ENCODE measurements around the gene RGS14. TPM values are rescaled to one million over a fixed set of nuclear protein-coding genes. Genes with fewer than 3 reads are reported as not detected.

The RGS14 gene
- total RNA-seq, 1 experiment from 2014 or later, result 9.4 TPM

DNA sequence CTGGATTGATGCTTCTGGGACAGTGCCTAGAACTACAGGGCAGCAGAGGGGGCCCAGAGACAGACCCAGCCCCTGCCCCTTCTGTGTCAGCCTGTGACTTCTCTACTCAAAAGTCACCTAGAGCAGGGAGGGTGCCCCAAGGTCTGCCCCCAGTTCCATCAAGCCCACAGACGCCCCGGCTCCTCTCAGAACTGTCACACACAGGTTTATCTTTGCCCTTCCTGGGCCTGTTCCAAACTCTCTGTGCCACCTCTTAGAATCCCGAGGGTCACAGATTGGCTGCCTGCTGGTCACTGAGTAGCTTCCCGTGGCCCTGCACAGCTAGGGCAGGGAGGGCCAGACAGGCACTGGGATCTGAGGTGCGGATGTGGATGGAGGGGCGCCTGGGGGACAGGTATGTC is 1.7 kb downstream of the RGS14 start:
- H3K9ac ChIP-seq (ENCODE audit: low read length), result no peak overlapping the region
- no peak for TF ChIP-seq FOSL1 (IDR thresholded peaks at IDR 0.05; ENCODE audit: low read depth)
- no peak for TF ChIP-seq REST (IDR thresholded peaks at IDR 0.05; ENCODE audit: low read depth)
- ATAC-seq (no peak), DNase-seq (ENCODE audit: low read depth, low spot score) (no peak)
- no peak overlapping the region for H3K4me2 ChIP-seq (ENCODE audit: low read length)
- no peaks in the 10 kb centered on the region for H4K20me1 ChIP-seq (ENCODE audit: insufficient read depth)
- no peaks in the 10 kb centered on the region for H3K27me3 ChIP-seq (ENCODE audit: insufficient read depth, low read length)
- POLR2A ChIA-PET, result no interaction called here
- H3K79me2 ChIP-seq (ENCODE audit: insufficient read depth, low read length), result no peaks in the 10 kb centered on the region
- H3K4me3 ChIP-seq (replicated peaks in 1 of 2; ENCODE audit: low read depth in 1 of 2, low read length in 2 of 2), result no peak overlapping the region
- peaks cover 0 to 4% of the 10 kb centered on the region in 2 experiments; a peak in 1 of 4 replicates for H3K9me3 ChIP-seq (ENCODE audit: control insufficient read depth in 1 of 2, insufficient read depth in 1 of 2, low read depth in 1 of 2, low read length in 2 of 2)
- no peak overlapping the region for H3K27ac ChIP-seq (ENCODE audit: low read depth, low read length)
- H2AFZ ChIP-seq (ENCODE audit: low read depth, low read length, poor library complexity, severe bottlenecking), result no peak overlapping the region
- BruUV-seq (replicated peaks), result no TSS peak
- peaks cover 7 to 24% of the 10 kb centered on the region in 2 experiments; a peak in 3 of 4 replicates for H3K4me1 ChIP-seq (ENCODE audit: control insufficient read depth in 1 of 2, insufficient read depth in 2 of 2, low read length in 2 of 2)
- H3K9me2 ChIP-seq (ENCODE audit: insufficient read depth), result no peaks in the 10 kb centered on the region
- intact Hi-C loops (cut with micrococcal nuclease), result no loop called here
- CTCF ChIA-PET, result interaction anchor here (2.0 kb wide), 1 partner anchor 11 kb away, joined by 5 read pairs; no protein-coding TSS in a partner anchor
- RAD21 ChIA-PET (ENCODE audit: low non-redundant PET in 1 of 2, low total read pairs in 2 of 2, uncharacterized antibody in 2 of 2, unreplicated experiment in 2 of 2), result no interaction called here
- no peaks in the 10 kb centered on the region for H3K36me3 ChIP-seq (ENCODE audit: control insufficient read depth in 1 of 2, insufficient read depth in 2 of 2, low read length in 2 of 2)

- Histone ChIP-seq H3K9ac (ENCODE audit: low read length) (no peak overlapping the region), H3K4me2 (ENCODE audit: low read length) (no peak overlapping the region), H3K4me1 (ENCODE audit: control insufficient read depth in 1 of 2, insufficient read depth in 2 of 2, low read length in 2 of 2) (peaks cover 7 to 24% of the 10 kb centered on the region in 2 experiments; a peak in 3 of 4 replicates), H3K9me2 (ENCODE audit: insufficient read depth) (no peaks in the 10 kb centered on the region), H3K36me3 (ENCODE audit: control insufficient read depth in 1 of 2, insufficient read depth in 2 of 2, low read length in 2 of 2) (no peaks in the 10 kb centered on the region), H2AFZ (ENCODE audit: low read depth, low read length, poor library complexity, severe bottlenecking) (no peak overlapping the region), H3K4me3 (replicated peaks in 1 of 2; ENCODE audit: low read depth in 1 of 2, low read length in 2 of 2) (no peak overlapping the region), H3K79me2 (ENCODE audit: insufficient read depth, low read length) (no peaks in the 10 kb centered on the region), H3K27me3 (ENCODE audit: insufficient read depth, low read length) (no peaks in the 10 kb centered on the region), H4K20me1 (ENCODE audit: insufficient read depth) (no peaks in the 10 kb centered on the region), H3K9me3 (ENCODE audit: control insufficient read depth in 1 of 2, insufficient read depth in 1 of 2, low read depth in 1 of 2, low read length in 2 of 2) (peaks cover 0 to 4% of the 10 kb centered on the region in 2 experiments; a peak in 1 of 4 replicates), H3K27ac (ENCODE audit: low read depth, low read length) (no peak overlapping the region)
- no peak for DNase-seq (ENCODE audit: low read depth, low spot score)
- ChIA-PET CTCF (no interaction called here), POLR2A (interaction anchor here (0.9 kb wide), 1 partner anchor 8 kb away, joined by 3 read pairs; the partner anchor contains the start of gene LMAN2), RAD21 (ENCODE audit: low non-redundant PET in 1 of 2, low total read pairs in 2 of 2, uncharacterized antibody in 2 of 2, unreplicated experiment in 2 of 2) (no interaction called here)
- ATAC-seq, result no peak
- intact Hi-C loops (cut with micrococcal nuclease), result no loop called here
- no TSS peak for BruUV-seq (replicated peaks)
- TF ChIP-seq RAD21 (IDR thresholded peaks at IDR 0.05; ENCODE audit: low read depth), result no peak
- no peak for TF ChIP-seq EZH2phosphoT487 (IDR thresholded peaks at IDR 0.05; ENCODE audit: borderline replicate concordance)
- no peak for TF ChIP-seq CBX3 (IDR thresholded peaks at IDR 0.05; ENCODE audit: low read depth)
- no peak for TF ChIP-seq ZNF274 (IDR thresholded peaks at IDR 0.05; ENCODE audit: low read depth, low read length)
- no peak for TF ChIP-seq POLR2AphosphoS5 (IDR thresholded peaks at IDR 0.05; ENCODE audit: low read depth, low read length)
- TF ChIP-seq FOSL1 (IDR thresholded peaks at IDR 0.05; ENCODE audit: low read depth), result no peak
- TF ChIP-seq EZH2 (IDR thresholded peaks at IDR 0.05), result no peak
- no peak for TF ChIP-seq EGR1 (IDR thresholded peaks at IDR 0.05; ENCODE audit: low read depth)
- no peak for TF ChIP-seq TCF7L2 (IDR thresholded peaks at IDR 0.05; ENCODE audit: borderline replicate concordance, extremely low read depth, insufficient read depth, insufficient read length)
- TF ChIP-seq MAX (IDR thresholded peaks at IDR 0.05), result no peak
- TF ChIP-seq SIN3A (IDR thresholded peaks at IDR 0.05; ENCODE audit: low read depth), result no peak
- no peak for TF ChIP-seq POLR2A (IDR thresholded peaks at IDR 0.05; ENCODE audit: borderline replicate concordance, extremely low read depth, insufficient read depth, insufficient read length)
- TF ChIP-seq ZFX (IDR thresholded peaks at IDR 0.05), result no peak
- no peak for TF ChIP-seq ELF1 (IDR thresholded peaks at IDR 0.05; ENCODE audit: borderline replicate concordance, low read depth)
- TF ChIP-seq ZBTB33 (IDR thresholded peaks at IDR 0.05; ENCODE audit: extremely low read depth, insufficient replicate concordance, low read length), result no peak
These were observed 2.1 kb downstream of the RGS14 start for GRCh38 chr5:177359860-177360259.

All from HCT116 (cell line).